ENCODE results near the gene ZNF598. TPM values are rescaled to one million over a fixed set of nuclear protein-coding genes. Genes with fewer than 3 reads are reported as not detected.
A peak's percentile ranks its signal among the peaks of the same experiment; 100 is the strongest.

The ZNF598 gene
- total RNA-seq, 1 experiment from 2014 or later, result 75.8 TPM

DNA sequence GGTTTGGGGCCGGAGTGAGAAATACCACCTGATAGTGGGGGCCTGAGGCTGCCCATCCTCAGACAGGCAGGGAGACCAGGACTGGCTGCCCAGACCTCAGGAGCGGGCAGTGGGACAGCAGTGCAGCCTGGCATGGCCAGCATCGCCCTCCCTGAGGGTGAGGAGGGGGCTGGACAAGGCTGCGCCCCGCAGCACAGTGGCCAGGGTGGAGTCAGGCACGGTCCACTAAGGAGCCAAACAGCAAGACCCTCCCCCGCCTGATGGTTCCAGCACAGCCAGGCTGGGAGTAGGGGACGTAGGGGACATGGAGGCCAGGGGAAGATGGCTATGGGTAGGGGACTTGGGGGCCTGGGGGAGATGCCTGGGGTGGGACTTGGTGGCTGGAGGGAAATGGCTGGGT is 3.3 kb downstream of the ZNF598 start:
- DNase-seq (ENCODE audit: low spot score), result no peak
- TF ChIP-seq, protein P1, sequence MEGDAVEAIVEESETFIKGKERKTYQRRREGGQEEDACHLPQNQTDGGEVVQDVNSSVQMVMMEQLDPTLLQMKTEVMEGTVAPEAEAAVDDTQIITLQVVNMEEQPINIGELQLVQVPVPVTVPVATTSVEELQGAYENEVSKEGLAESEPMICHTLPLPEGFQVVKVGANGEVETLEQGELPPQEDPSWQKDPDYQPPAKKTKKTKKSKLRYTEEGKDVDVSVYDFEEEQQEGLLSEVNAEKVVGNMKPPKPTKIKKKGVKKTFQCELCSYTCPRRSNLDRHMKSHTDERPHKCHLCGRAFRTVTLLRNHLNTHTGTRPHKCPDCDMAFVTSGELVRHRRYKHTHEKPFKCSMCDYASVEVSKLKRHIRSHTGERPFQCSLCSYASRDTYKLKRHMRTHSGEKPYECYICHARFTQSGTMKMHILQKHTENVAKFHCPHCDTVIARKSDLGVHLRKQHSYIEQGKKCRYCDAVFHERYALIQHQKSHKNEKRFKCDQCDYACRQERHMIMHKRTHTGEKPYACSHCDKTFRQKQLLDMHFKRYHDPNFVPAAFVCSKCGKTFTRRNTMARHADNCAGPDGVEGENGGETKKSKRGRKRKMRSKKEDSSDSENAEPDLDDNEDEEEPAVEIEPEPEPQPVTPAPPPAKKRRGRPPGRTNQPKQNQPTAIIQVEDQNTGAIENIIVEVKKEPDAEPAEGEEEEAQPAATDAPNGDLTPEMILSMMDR (conservative IDR thresholded peaks at IDR 0.05; ENCODE audit: low read depth, low read length), result no peak
- TF ChIP-seq EZH2 (IDR thresholded peaks at IDR 0.05; ENCODE audit: borderline replicate concordance, low read depth, low read length, poor library complexity, severe bottlenecking), result no peak
- no TSS peak for BruUV-seq (replicated peaks)
- Histone ChIP-seq H3K9me3 (ENCODE audit: low read depth, low read length, poor library complexity, severe bottlenecking) (no peaks in the 10 kb centered on the region), H3K4me3 (ENCODE audit: low read depth, low read length, poor library complexity, severe bottlenecking) (no peak overlapping the region), H3K4me1 (ENCODE audit: insufficient read depth, low read length, poor library complexity, severe bottlenecking) (peaks cover 46% of the 10 kb centered on the region), H3K27ac (ENCODE audit: low read depth, low read length, poor library complexity, severe bottlenecking) (no peak overlapping the region), H3K36me3 (ENCODE audit: insufficient read depth, low read length, poor library complexity, severe bottlenecking) (peaks cover 24% of the 10 kb centered on the region), H3K27me3 (replicated peaks; ENCODE audit: insufficient read depth, low read depth, low read length, poor library complexity) (no peaks in the 10 kb centered on the region)
- intact Hi-C loops (cut with micrococcal nuclease; ENCODE audit: unreplicated experiment), result loop anchor here (10.0 kb wide), 1 partner anchor 208 kb away; the partner anchor contains the start of genes BRICD5 and PGP
- ChIA-PET CTCF (interaction anchor here (1.2 kb wide), 1 partner anchor 134 kb away, joined by 7 read pairs; no protein-coding TSS in a partner anchor), POLR2A (ENCODE audit: low non-redundant PET) (no interaction called here)

DNA sequence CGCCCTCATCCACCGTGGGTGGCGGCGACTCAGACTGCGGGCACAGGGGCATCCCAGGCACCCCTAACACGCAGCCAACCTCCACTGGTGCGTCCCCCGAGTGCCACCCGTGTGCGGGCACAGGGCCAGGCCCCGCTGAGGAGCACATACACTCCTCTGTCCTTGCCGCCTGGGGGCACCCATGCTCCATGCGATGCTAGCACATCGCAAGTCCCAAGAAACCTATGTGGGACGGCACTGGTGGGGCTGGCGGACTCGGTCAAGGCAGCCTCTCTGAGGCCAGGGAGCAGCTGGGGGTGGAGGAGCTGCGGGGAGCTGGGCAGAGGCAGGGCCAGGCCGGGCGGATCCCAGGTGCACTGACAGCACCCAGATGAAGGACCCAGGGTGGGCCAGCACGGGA is 4.0 kb downstream of the ZNF598 start:
- Histone ChIP-seq H3K4me3 (ENCODE audit: low read depth, low read length, poor library complexity, severe bottlenecking) (no peak overlapping the region), H3K27me3 (replicated peaks; ENCODE audit: insufficient read depth, low read depth, low read length, poor library complexity) (no peaks in the 10 kb centered on the region), H3K36me3 (ENCODE audit: insufficient read depth, low read length, poor library complexity, severe bottlenecking) (peaks cover 30% of the 10 kb centered on the region), H3K9me3 (ENCODE audit: low read depth, low read length, poor library complexity, severe bottlenecking) (no peaks in the 10 kb centered on the region), H3K4me1 (ENCODE audit: insufficient read depth, low read length, poor library complexity, severe bottlenecking) (peaks cover 43% of the 10 kb centered on the region), H3K27ac (ENCODE audit: low read depth, low read length, poor library complexity, severe bottlenecking) (peak overlapping the region; percentile 37)
- POLR2A ChIA-PET (ENCODE audit: low non-redundant PET), result no interaction called here
- intact Hi-C loops (cut with micrococcal nuclease; ENCODE audit: unreplicated experiment), result loop anchor here (1.0 to 10.0 kb wide), 2 partner anchors 135 to 209 kb away; partner anchors contain the start of genes BRICD5 and PGP
- BruUV-seq (replicated peaks), result no TSS peak
- no peak for TF ChIP-seq EZH2 (IDR thresholded peaks at IDR 0.05; ENCODE audit: borderline replicate concordance, low read depth, low read length, poor library complexity, severe bottlenecking)
- TF ChIP-seq, protein P1 (conservative IDR thresholded peaks at IDR 0.05; ENCODE audit: low read depth, low read length), result peak; percentile 71
- CTCF ChIA-PET, result interaction anchor here (0.9 to 1.2 kb wide), 2 partner anchors 24 to 135 kb away, joined by 6 to 7 read pairs; partner anchors contain the start of gene NOXO1
- peak; percentile 80 for DNase-seq (ENCODE audit: low spot score)

DNA sequence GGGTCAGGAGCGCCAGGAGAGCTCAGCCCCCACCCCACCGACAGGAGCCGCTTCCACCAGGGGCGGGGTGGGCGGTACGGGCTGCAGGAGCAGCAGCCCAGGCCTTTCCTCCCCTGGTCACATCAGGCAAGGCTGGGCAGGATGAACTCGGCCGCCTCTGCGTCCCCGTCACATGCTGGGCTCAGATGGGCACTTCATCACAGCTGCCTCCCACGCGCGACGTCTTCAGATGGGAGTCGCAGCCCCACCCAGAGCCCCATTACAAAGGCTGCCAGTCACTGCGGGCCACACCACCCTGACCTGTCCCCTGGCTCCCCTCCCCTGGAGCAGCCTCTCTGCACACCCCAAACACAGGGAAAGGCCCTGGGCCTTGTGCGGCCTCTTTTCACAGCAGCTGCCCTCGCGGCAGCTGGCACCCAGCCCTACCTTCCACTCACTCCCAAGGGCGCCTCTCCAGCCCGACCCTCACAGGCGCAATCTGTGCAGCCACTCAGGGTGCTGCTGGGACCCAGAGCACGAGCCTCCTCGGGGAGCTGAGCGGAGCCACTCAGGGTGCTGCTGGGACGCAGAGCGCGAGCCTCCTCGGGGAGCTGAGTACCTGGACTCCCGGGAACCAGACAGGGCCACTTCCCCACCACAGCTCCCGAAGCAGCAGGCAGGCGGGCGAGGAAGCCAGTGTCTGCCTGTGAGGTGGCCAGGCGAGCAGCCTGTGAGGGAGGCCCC is 4.7 kb downstream of the ZNF598 start:
- BruUV-seq (replicated peaks), result no TSS peak
- DNase-seq (ENCODE audit: low spot score), result no peak
- no peak for TF ChIP-seq EZH2 (IDR thresholded peaks at IDR 0.05; ENCODE audit: borderline replicate concordance, low read depth, low read length, poor library complexity, severe bottlenecking)
- TF ChIP-seq, protein P1 (conservative IDR thresholded peaks at IDR 0.05; ENCODE audit: low read depth, low read length), result no peak
- H3K27ac ChIP-seq (ENCODE audit: low read depth, low read length, poor library complexity, severe bottlenecking), result peak overlapping the region; percentile 37
- H3K36me3 ChIP-seq (ENCODE audit: insufficient read depth, low read length, poor library complexity, severe bottlenecking), result peaks cover 35% of the 10 kb centered on the region
- peaks cover 38% of the 10 kb centered on the region for H3K4me1 ChIP-seq (ENCODE audit: insufficient read depth, low read length, poor library complexity, severe bottlenecking)
- ChIA-PET POLR2A (ENCODE audit: low non-redundant PET) (no interaction called here), CTCF (interaction anchor here (0.5 to 1.2 kb wide), 3 partner anchors 24 to 136 kb away, joined by 6 to 9 read pairs (median 7); partner anchors contain the start of gene NOXO1)
- H3K9me3 ChIP-seq (ENCODE audit: low read depth, low read length, poor library complexity, severe bottlenecking), result no peaks in the 10 kb centered on the region
- intact Hi-C loops (cut with micrococcal nuclease; ENCODE audit: unreplicated experiment), result loop anchor here (1.0 to 10.0 kb wide), 2 partner anchors 135 to 210 kb away; partner anchors contain the start of genes BRICD5 and PGP
- no peak overlapping the region for H3K4me3 ChIP-seq (ENCODE audit: low read depth, low read length, poor library complexity, severe bottlenecking)
- H3K27me3 ChIP-seq (replicated peaks; ENCODE audit: insufficient read depth, low read depth, low read length, poor library complexity), result no peaks in the 10 kb centered on the region
